Glomerular endothelial cell (primary cell): Measurements from ENCODE around the gene PTEN. TPM values are rescaled to one million over a fixed set of nuclear protein-coding genes. Genes with fewer than 3 reads are reported as not detected.
"Not testable (repeated sequence)": the region's sequence is repeated elsewhere in the genome, so short reads cannot be mapped to it uniquely, and the experiment has no call there.

ENCODE experiments used
- DNase-seq: peaks from one replicate; pipeline ENCODE4 v3.0.0-alpha.2; 2011; ENCODE audit warnings: low read depth, low spot score; ENCODE audit errors: extremely low read depth
- total RNA-seq: library from RNA; depleted of rRNA; stranded (reverse); fragments of >200 nt; gene quantifications from 2 replicates; pipeline ENCODE4 v1.2.3, GENCODE V29; 2015

PTEN gene
- total RNA-seq, 1 donor from 2014 or later, result 64.8 TPM

GRCh38 chr10:87844837-87845623 lies 18.4 kb upstream of the PTEN start:
- no peak for DNase-seq

- DNase-seq, result no peak
Observed at GRCh38 chr10:87845624-87845998, 17.8 kb upstream of the PTEN start.

- DNase-seq, result no peak
Observed at GRCh38 chr10:87846023-87846422, 17.4 kb upstream of the PTEN start.

- not testable (repeated sequence) for DNase-seq
Observed at GRCh38 chr10:87846711-87847110, 16.7 kb upstream of the PTEN start.

- no peak for DNase-seq
Observed at GRCh38 chr10:87847550-87847949, 15.9 kb upstream of the PTEN start.

- no peak for DNase-seq
Observed at GRCh38 chr10:87849001-87849400, 14.4 kb upstream of the PTEN start.

GRCh38 chr10:87850742-87851205 lies 12.7 kb upstream of the PTEN start:
- no peak for DNase-seq

- no peak for DNase-seq
Observed at GRCh38 chr10:87852089-87852488, 11.3 kb upstream of the PTEN start.

- DNase-seq, result not testable (repeated sequence)
Observed at GRCh38 chr10:87855247-87855646, 8.2 kb upstream of the PTEN start.

- DNase-seq, result not testable (repeated sequence)
Observed at GRCh38 chr10:87855665-87856064, 7.8 kb upstream of the PTEN start.

- no peak for DNase-seq
Observed at GRCh38 chr10:87860156-87860795, 3.1 kb upstream of the PTEN start.

- DNase-seq, result no peak
Observed at GRCh38 chr10:87860816-87861403, 2.5 kb upstream of the PTEN start.

GRCh38 chr10:87861566-87861952 lies 1.9 kb upstream of the PTEN start:
- no peak for DNase-seq

- DNase-seq, result peak; percentile 89
Observed at GRCh38 chr10:87861953-87862678, 1.3 kb upstream of the PTEN start.

GRCh38 chr10:87862679-87863052 lies 759 bp upstream of the PTEN start:
- no peak for DNase-seq

GRCh38 chr10:87863951-87864495 lies 598 bp downstream of the PTEN start:
- not testable (repeated sequence) for DNase-seq

- no peak for DNase-seq
Observed at GRCh38 chr10:87864496-87865059, 1.2 kb downstream of the PTEN start.

- no peak for DNase-seq
Observed at GRCh38 chr10:87865241-87865881, 1.9 kb downstream of the PTEN start.

- no peak for DNase-seq
Observed at GRCh38 chr10:87866412-87866974, 3.1 kb downstream of the PTEN start.

- DNase-seq, result no peak
Observed at GRCh38 chr10:87867453-87867852, 4.0 kb downstream of the PTEN start.
